AG09309 (cell line): ENCODE results near the gene ALLC.
"Not testable (repeated sequence)": the region's sequence is repeated elsewhere in the genome, so short reads cannot be mapped to it uniquely, and the experiment has no call there.

Source experiments
- DNase-seq: peaks from one replicate; pipeline ENCODE4 v3.0.0-alpha.2; 2010; ENCODE audit warnings: low read depth
- H3K4me3 ChIP-seq: 2 replicates; pipeline ENCODE4 v1.5.1; 2011; ENCODE audit warnings: mild to moderate bottlenecking, low read depth, low read length, moderate library complexity; ENCODE audit not compliant: control insufficient read depth
- CTCF ChIP-seq: IDR thresholded peaks from 2 replicates; pipeline ENCODE4 v1.5.1; 2011; ENCODE audit warnings: mild to moderate bottlenecking, low read depth, low read length, inconsistent platforms; ENCODE audit not compliant: insufficient read depth, control insufficient read depth; ENCODE audit errors: missing control alignments

The ALLC gene

DNA sequence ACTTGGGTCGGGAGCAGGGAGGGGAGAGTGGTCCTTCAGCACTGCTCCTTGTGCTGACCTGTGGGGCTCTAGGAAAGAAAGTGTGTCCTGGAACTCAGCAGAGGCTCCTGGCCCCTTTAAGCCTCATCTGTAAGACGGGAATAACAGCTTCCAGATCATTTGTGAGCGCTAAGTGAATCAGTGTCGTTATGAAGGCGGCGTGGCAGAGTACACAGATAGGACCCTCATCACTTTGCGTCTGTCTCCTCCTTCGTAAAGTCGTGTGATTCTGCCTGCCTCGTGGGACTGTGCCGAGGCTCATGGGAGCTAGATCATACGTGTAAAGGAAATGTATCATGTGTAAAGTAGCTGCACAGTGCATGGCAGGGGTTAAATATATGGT is 44.5 kb upstream of the ALLC start:
- no peak for DNase-seq
- no peak overlapping the region for H3K4me3 ChIP-seq
- no peak for TF ChIP-seq CTCF

DNA sequence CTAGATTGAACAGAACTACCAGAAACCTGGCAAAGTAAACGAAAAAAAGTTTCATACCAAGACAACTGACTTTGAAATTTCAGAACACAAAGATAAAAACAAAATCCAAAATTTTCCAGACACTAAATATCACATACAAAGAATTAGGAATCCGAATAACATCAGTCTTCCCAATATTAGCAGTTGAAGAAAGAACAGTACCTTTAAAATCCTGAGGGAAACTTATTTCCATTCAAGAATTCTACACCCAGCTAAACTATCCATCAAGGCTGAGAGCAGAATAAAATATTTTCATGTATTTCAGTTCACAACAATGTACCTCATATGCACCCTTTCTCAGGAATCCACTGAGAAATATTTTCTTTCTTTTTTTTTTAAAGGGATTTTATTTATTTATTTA is 43.3 kb upstream of the ALLC start:
- H3K4me3 ChIP-seq, DNase-seq: not testable (repeated sequence)

DNA sequence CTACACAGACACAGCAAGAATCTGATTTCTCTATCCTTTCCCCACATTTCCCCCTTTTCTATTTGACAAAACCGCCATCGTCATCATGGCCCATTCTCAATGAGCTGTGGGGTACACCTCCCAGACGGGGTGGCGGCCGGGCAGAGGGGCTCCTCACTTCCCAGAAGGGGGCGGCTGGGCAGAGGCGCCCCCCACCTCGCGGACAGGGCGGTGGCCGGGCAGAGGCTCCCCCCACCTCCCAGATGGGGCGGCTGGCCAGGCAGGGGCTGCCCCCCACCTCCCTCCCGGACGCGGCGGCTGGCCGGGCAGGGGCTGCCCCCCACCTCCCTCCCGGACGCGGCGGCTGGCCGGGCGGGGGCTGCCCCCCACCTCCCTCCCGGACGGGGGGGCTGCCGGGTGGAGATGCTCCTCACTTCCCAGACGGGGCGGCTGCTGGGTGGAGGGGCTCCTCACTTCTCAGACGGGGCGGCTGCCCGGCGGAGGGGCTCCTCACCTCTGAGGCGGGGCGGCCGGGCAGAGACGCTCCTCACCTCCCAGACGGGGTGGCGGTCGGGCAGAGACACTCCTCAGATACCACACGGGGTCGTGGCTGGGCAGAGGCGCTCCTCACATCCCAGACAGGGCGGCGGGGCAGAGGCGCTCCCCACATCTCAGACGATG is 42.3 kb upstream of the ALLC start:
- not testable (repeated sequence) for H3K4me3 ChIP-seq, DNase-seq

DNA sequence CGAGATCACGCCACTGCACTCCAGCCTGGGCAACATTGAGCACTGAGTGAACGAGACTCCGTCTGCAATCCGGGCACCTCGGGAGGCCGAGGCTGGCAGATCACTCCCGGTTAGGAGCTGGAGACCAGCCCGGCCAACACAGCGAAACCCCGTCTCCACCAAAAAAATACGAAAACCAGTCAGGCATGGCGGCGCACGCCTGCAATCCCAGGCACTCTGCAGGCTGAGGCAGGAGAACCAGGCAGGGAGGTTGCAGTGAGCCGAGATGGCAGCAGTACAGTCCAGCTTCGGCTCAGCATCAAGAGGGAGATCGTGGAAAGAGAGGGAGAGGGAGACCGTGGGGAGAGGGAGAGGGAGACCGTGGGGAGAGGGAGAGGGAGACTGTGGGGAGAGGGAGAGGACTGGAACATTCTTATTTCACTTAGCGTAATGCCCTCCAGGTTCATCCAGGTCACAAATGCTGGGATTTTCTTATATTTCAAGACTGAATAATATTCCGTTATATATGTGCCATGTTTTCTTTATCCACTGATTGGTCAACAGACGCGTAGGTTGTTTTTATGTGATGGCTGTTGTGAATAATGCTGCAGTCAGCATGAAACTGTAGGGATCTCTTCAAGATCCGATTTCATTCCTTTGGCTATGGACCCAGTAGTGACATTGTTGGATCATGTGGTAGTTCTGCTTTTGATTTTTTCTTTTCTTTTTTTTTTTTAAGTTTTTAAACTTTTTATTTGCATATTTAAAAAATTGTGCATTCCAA is 41.4 kb upstream of the ALLC start:
- DNase-seq, result not testable (repeated sequence)

GRCh38 chr2:3617198-3617890 is 40.7 kb upstream of the ALLC start:
- no peak for TF ChIP-seq CTCF
- H3K4me3 ChIP-seq, result no peak overlapping the region
- DNase-seq, result no peak

More for the DNA sequence above, 41.4 kb upstream of the ALLC start:
- H3K4me3 ChIP-seq, result not testable (repeated sequence)

GRCh38 chr2:3618367-3618766 is 39.6 kb upstream of the ALLC start:
- no peak for DNase-seq
- no peak overlapping the region for H3K4me3 ChIP-seq
- TF ChIP-seq CTCF, result no peak

DNA sequence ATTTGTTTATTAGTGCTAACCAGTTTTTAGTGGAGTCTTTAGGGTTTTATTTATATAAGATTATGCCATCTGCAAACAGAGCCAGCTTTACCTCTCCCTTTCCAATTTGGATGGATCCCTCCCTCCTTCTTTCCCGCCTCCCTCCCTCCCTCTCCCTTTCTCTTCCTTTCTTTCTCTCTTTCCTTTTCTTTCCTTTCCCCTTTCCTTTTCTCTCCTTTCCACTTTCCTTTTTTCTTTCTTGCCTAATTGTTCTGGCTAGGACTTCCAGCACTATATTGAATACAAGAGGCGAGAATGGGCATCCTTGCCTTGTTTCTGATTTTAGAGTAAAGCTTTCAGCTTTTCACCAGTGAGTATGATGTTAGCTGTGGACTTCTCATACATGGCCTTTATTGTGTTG is 39.0 kb upstream of the ALLC start:
- no peak for DNase-seq
- no peak overlapping the region for H3K4me3 ChIP-seq
- no peak for TF ChIP-seq CTCF

GRCh38 chr2:3619661-3620060 is 38.3 kb upstream of the ALLC start:
- H3K4me3 ChIP-seq, DNase-seq: not testable (repeated sequence)
